NT2/D1 (cell line): ENCODE results near the gene DMRT1.

Experiments used
- SUZ12 ChIP-seq: IDR thresholded peaks from 2 replicates; pipeline ENCODE4 v1.6.1; 2011; ENCODE audit not compliant: insufficient read length, insufficient read depth; ENCODE audit errors: extremely low read depth
- YY1 ChIP-seq: IDR thresholded peaks from 2 replicates; pipeline ENCODE4 v1.6.1; 2011; ENCODE audit not compliant: insufficient read length, insufficient read depth
- ZNF274 ChIP-seq: IDR thresholded peaks from 2 replicates; pipeline ENCODE4 v1.6.1; 2011; ENCODE audit warnings: mild to moderate bottlenecking, low read depth, low read length

- TF ChIP-seq ZNF274 (no peak), SUZ12 (no peak), YY1 (no peak)
Observed at GRCh38 chr9:995781-996180, 154.3 kb downstream of the DMRT1 start.
